Islet of Langerhans (tissue), 1 donor: ENCODE data around the gene NDUFS1.
"Not testable (repeated sequence)": the region's sequence is repeated elsewhere in the genome, so short reads cannot be mapped to it uniquely, and the experiment has no call there.

Experiments
- FAIRE-seq: peaks from one replicate; lab custom pipeline; 2011; peaks lifted over from hg19 to GRCh38; lab: Jason Lieb, UNC

The NDUFS1 gene

GRCh38 chr2:206159346-206160124 lies at the start of gene NDUFS1, which contains the start of gene EEF1B2:
TSS of gene NDUFS1 (minus strand) at chr2:206159444. CDS start at chr2:206153678, 5,766 bp downstream.
TSS of gene EEF1B2 (plus strand) at chr2:206159895. CDS start at chr2:206159980, 85 bp downstream.
- peak; percentile 49 for FAIRE-seq

GRCh38 chr2:206208900-206209299 lies 49.7 kb upstream of the NDUFS1 start:
- FAIRE-seq, result no peak

DNA sequence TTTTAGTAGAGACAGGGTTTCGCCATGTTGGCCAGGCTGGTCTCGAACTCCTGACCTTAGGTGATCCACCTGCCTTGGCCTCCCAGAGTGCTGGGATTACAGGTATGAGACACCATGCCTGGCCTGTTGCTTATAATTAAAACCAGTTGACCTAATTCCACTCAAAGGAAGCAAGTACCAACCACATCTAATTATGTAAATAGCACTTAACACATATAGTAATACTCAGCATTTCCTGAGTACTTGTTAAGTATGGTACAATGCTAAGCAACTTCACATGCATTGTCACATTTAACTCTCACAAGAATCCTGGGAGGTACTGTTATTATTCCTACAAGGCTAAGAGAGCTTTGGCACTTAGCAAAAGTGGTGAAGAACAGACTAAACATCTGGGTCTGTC lies 48.1 kb upstream of the NDUFS1 start:
- FAIRE-seq, result not testable (repeated sequence)

GRCh38 chr2:206204710-206205109 lies 45.5 kb upstream of the NDUFS1 start:
- FAIRE-seq, result no peak

- FAIRE-seq, result no peak
These were observed 44.1 kb upstream of the NDUFS1 start for GRCh38 chr2:206203331-206203730.

DNA sequence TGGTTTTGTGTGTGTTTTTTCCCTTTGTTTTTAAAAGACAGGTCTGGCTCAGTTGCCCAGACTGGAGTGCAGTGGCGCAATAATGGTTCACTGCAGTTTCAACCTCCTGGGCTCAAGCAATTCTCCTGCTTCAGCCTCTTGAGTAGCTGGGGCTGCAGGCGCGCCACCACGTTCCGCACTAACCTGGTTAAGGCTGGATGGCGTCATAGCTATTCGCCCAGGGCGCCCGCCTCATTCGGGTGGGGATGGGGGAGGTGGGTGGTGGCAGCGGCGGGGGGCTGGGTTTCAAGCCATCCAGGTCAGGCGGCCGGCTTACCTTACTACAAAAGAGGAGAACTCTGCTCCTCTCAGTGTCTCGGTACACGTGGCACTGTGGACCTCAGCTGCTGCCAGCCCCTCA lies 43.2 kb upstream of the NDUFS1 start:
- FAIRE-seq, result no peak

- FAIRE-seq, result no peak
These were observed 42.0 kb upstream of the NDUFS1 start for GRCh38 chr2:206201075-206201848.

DNA sequence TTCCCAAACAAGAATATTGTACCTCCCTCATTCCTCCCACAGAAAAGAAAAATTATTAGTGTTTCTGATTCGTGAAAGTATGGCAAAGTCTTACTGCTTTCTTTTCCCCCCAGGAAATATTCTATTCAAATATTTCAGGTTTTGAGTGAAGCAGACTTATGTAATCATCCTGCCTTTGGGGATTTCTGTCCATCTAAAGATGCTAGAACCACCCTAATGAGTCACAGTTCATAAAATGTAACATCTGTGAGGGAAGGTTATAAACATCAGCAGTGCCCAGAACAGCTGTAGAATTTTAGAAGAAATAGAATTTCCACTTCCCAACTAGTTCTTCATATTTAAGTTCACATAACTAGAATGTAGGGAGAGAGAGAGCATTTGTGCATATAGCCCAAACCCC lies 39.4 kb upstream of the NDUFS1 start:
- FAIRE-seq, result no peak

DNA sequence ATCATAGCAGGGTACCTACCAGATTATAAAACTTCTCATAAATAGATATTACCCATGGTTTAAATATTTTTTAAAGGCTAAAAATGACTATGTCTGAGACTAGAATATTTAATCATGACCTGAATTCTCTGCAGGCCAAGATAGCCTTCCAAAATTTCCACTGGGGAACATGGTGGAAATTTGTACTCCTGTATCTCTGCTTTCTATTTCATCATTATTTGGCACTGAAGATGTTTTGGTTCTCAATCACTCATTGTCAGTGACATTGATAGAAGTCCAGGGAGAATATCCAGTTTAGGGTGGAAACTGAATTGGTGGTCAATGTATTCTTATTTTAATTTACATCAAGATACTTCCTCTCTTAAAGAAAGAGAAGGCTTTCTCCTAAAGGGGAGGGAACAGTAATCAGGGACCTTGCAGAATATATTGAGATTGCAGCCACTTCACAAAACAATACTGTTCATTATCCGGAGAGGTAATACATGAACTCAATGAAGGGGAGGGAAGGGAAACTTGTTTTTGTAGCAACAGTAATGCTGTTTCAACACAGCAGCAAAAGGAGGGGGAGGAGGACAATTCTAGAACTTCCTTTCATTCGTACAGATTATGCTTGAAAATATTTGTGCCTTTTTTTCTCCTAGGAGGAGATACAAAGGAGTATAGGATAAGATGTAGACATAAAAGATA lies 34.6 kb upstream of the NDUFS1 start:
- FAIRE-seq, result no peak

GRCh38 chr2:206192157-206192556 lies 32.9 kb upstream of the NDUFS1 start:
- FAIRE-seq, result no peak

DNA sequence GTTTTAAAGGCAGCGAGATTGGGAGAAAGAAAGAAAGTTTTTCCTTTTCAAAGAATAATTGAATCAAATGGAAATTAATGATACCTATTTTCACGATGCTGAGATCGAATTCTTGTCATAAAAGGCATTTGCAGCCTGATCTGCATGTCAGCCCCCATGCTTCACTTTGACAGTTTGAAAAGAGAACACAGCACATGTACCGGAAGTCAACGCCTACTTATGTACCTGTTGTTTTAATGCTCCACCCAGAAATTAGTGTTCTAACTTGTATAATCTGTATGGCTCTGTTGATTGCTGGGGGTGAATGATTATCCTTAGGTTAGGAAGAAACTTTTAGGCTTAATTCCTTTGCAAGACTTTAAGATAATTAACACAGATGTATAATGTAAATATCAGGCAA lies 31.4 kb upstream of the NDUFS1 start:
- FAIRE-seq, result no peak

- FAIRE-seq, result no peak
These were observed 30.9 kb upstream of the NDUFS1 start for GRCh38 chr2:206190111-206190510.

GRCh38 chr2:206189691-206190090 lies 30.4 kb upstream of the NDUFS1 start:
- no peak for FAIRE-seq

GRCh38 chr2:206181526-206181925 lies 22.3 kb upstream of the NDUFS1 start:
- FAIRE-seq, result not testable (repeated sequence)

DNA sequence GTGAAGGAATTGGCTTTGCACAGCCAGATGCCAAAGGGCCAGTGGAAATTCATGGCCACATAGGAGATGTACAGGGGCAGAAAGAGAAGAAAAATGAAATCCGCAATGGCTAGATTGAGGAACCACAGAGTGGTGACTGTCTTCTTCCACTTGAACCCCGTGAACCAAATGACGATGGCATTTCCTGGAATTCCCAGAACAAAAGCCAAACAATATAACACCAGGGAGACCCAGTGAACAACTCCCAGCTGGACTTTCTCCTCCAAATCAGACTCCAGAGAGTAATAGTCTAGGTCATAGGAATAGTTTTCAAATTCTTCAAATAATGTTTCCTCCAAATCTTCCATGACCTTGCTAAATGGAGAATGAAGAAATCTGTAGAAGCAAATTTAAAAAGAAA lies 17.7 kb upstream of the NDUFS1 start:
- FAIRE-seq, result no peak

DNA sequence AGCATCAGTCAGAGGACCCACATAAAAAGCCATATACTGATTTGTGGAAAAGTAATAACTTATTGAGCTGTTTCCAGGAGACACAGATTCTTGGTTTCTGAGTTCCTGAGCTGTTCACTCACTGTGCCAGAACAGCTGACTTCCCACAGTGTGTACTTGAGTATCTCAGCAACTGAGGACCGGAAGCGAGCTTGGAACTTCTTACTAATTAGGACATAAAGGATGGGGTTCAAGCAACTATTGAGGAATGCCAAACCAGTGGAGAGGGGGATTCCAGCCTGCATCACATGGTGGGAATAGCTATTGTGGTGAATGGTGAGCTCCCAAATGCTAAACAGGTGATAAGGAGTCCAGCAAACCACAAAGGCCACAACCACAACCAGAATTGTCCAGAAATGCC lies 16.9 kb upstream of the NDUFS1 start:
- FAIRE-seq, result no peak

GRCh38 chr2:206173147-206173546 lies 13.9 kb upstream of the NDUFS1 start:
- FAIRE-seq, result no peak

GRCh38 chr2:206171624-206172397 lies 12.6 kb upstream of the NDUFS1 start:
- not testable (repeated sequence) for FAIRE-seq

GRCh38 chr2:206168230-206168629 lies 9.0 kb upstream of the NDUFS1 start:
- not testable (repeated sequence) for FAIRE-seq

GRCh38 chr2:206164261-206164862 lies 5.1 kb upstream of the NDUFS1 start:
- peak; percentile 97 for FAIRE-seq

DNA sequence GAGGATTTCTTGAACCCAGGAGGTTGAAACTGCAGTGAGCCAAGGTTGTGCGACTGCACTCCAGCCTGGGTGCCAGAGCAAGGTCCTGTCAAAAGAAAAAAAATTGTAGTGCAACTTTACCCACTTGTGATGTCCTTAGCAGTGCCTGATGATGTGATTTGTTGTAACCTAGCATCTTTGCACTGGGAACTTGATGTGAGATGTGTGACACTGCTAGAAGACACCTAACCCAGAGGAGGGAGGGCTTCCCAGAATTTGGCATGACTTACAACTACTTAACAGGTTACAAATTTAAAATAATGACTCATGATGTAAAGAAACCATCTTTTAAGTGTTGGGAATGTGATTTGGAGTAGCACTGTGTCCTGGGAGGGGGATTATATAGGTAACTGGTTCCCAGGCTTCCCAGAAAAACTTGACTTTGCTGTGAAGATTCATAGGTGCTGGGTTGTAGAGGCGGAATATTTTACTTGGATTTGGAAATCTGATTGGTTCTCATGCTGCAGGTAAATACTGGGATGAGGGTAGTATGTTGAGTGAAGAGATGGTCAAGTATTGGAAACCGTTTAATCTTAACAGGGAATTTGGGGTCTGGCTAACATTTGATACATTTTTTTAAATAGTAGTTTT lies 4.1 kb upstream of the NDUFS1 start:
- FAIRE-seq, result no peak
